GF-D8 (cell line): ENCODE measurements around the gene ZNF805.
"Not testable (repeated sequence)": the region's sequence is repeated elsewhere in the genome, so short reads cannot be mapped to it uniquely, and the experiment has no call there.

ENCODE experiments used
- DNase-seq: peaks from one replicate; lab custom pipeline; 2025; lab: John Stamatoyannopoulos, UW

The ZNF805 gene

GRCh38 chr19:57240311-57241090 lies at the start of gene ZNF805:
TSS of gene ZNF805 (plus strand) at chr19:57240632. CDS start at chr19:57240892, 260 bp downstream.
- peak; percentile 60 for DNase-seq

GRCh38 chr19:57191141-57192076 lies 49.0 kb upstream of the ZNF805 start, which contains the start of gene ZNF264:
TSS of gene ZNF264 (plus strand) at chr19:57191500. CDS start at chr19:57191914, 414 bp downstream.
- peak; percentile 15 for DNase-seq

DNA sequence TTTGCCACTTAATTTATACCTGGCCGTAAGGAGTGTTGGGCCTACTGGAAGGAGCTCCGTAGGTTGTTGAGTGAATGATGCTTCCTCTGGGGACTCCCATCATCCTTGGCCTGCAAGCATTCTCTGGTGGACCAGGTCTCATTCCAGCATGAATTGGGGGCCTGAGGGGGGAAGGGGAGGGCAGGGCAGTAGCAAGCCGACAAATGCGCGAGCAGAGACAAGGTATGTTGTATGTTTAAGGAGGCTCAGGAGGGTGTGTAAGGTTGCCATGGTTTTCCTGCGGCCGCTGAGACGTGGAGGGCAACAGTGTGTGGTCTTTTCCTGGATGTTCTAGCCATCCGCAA lies 48.4 kb upstream of the ZNF805 start:
- DNase-seq, result no peak

DNA sequence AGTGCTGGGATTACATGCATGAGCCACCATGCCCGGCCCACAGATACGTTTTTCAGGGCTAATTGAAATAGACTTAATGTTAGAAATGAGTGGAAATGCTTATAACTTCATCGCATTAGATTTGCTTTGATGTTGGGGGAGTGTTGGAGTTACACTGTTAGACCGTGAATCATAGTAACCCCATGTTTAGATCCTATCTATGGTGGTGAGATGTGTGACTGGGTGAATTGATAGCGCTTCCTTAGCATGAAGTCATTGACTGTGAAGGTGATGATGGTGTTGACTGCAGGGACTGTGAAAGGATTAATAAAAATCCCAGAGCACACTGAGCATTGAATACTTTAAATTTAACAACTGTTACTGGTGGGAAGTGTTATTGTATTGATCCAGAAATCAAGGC lies 47.4 kb upstream of the ZNF805 start:
- no peak for DNase-seq

DNA sequence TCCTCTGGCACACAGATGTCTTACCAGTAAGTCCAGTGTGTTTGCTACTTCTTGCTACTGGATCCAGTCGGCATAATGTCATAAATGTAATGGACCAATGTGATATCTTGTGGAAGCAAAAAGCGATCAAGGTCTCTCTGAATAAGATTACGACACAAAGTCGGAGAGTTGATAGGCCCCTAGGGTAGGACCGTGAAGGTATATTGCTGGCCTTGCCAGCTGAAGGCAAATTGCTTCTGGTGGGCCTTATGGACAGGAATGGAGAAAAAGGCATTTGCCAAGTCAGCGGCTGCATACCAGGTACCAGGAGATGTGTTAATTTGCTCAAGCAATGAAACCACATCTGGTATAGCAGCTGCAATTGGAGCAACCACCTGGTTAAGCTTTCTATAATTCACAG lies 42.6 kb upstream of the ZNF805 start:
- DNase-seq, result not testable (repeated sequence)

GRCh38 chr19:57202160-57202559 lies 38.3 kb upstream of the ZNF805 start:
- no peak for DNase-seq

DNA sequence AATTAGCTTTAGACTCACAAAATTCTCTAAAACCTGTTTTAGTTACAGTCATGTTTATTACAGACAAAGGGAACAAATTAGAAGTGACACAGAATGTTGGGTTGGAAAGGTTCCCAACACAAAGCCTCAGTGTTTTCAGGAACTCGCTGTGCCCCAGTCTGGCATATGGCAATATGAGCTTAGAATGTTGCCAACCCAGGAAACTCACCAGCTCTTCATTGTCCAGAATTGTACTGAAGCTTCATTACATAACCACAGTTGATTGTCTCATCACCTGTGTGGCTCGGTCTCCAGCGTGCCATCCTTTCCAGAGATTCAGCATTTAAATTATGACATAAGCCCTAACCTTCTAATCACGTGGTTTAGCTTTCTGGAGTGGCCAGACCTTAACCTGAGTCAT lies 30.1 kb upstream of the ZNF805 start:
- DNase-seq, result no peak

- DNase-seq, result no peak
Measured at GRCh38 chr19:57212109-57212508, 28.3 kb upstream of the ZNF805 start.

DNA sequence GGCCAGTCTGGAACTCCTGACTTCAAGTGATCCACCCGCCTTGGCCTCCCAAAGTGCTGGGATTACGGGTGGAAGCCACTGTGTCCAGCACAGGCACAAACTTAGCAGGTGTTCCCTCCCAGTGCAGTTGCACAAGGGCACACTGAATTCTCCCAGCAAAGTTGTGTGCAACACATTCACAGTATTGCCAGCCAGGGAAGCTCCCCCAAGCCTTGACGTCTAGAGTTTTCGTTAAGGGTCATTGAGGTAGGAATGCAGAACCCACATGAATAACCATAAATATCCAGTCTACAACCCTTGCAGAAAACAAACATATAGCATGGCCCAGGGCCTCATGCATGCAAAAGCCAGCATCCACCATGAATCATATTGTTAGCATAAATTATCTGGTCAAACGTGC lies 12.9 kb upstream of the ZNF805 start:
- no peak for DNase-seq

GRCh38 chr19:57231686-57232085 lies 8.7 kb upstream of the ZNF805 start:
- DNase-seq, result no peak

DNA sequence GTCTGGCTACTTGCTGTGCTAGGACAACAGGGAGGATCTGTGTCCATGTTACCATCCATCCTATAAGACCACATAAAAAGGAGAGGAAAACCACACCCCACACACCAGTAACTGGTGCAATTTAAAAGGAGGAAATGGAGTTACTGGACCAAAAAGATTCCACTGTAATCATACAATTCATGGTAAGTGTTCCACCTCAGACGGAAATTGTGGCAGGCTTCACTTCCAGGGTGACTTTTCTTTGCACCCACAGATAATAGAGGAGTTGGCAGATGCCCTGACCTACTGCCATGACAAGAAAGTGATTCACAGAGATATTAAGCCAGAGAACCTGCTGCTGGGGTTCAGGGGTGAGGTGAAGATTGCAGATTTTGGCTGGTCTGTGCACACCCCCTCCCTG lies 7.2 kb upstream of the ZNF805 start:
- peak; percentile 94 for DNase-seq

GRCh38 chr19:57239982-57240310 lies 486 bp upstream of the ZNF805 start:
- DNase-seq, result no peak

- no peak for DNase-seq
Measured at GRCh38 chr19:57241176-57241575, 744 bp downstream of the ZNF805 start.

- no peak for DNase-seq
Measured at GRCh38 chr19:57242821-57243220, 2.4 kb downstream of the ZNF805 start.

GRCh38 chr19:57244513-57244912 lies 4.1 kb downstream of the ZNF805 start:
- no peak for DNase-seq

GRCh38 chr19:57245066-57245465 lies 4.6 kb downstream of the ZNF805 start:
- no peak for DNase-seq

- no peak for DNase-seq
Measured at GRCh38 chr19:57245959-57246358, 5.5 kb downstream of the ZNF805 start.

- DNase-seq, result no peak
Measured at GRCh38 chr19:57248646-57249045, 8.2 kb downstream of the ZNF805 start.

DNA sequence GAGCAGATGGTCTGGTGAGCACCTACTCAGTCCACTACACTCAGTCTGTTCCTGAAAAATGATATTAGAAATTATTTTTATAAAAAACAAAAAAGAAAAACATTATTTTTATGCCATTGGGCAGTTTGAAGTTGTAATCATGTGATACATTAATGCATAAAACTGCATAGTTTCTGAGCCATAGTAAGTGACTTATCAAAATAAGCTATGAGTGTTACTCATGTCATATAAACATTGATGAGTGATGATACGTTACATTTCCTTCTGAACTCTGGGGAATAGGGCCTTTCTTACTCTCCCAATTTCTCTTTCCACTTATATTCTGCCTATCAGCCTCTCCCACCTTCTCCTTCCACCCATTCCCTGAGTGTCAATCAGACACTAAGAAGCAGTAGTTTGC lies 8.9 kb downstream of the ZNF805 start:
- no peak for DNase-seq

GRCh38 chr19:57253767-57254166 lies 13.3 kb downstream of the ZNF805 start:
- not testable (repeated sequence) for DNase-seq

- no peak for DNase-seq
Measured at GRCh38 chr19:57262044-57262443, 21.6 kb downstream of the ZNF805 start.

- DNase-seq, result no peak
Measured at GRCh38 chr19:57263244-57263741, 22.9 kb downstream of the ZNF805 start.

GRCh38 chr19:57267291-57267690 lies 26.9 kb downstream of the ZNF805 start:
- DNase-seq, result no peak
